Psoas muscle (tissue), 8 donors: ENCODE data around the gene GAPVD1. TPM values are rescaled to one million over a fixed set of nuclear protein-coding genes. Genes with fewer than 3 reads are reported as not detected.

Experiments used
- ATAC-seq, 4 donors: fragments of 200-7000 bp; cut with Tn5 transposase; one replicate each; pipeline ENCODE4 v1.9.1; 2020; ENCODE audit warnings: moderate library complexity in 3 of 4, mild to moderate bottlenecking in 2 of 4
- DNase-seq, 2 donors: peaks; one replicate each; pipeline ENCODE4 v3.0.0-alpha.2; 2020
- H3K27ac ChIP-seq: fragments of 200-600 bp; one replicate; pipeline ENCODE4 v1.8.0; 2022
- H3K27me3 ChIP-seq, 3 donors: fragments of 200-600 bp in 1 of 3; one replicate each; pipeline versions ENCODE4 v1.6.1 to v1.8.0; 2013 to 2022; ENCODE audit warnings: low read length in 2 of 3, mild to moderate bottlenecking in 2 of 3, moderate library complexity in 1 of 3; ENCODE audit not compliant: insufficient read depth in 3 of 3
- H3K36me3 ChIP-seq, 2 donors: fragments of 200-600 bp in 1 of 2; one replicate each; pipeline versions ENCODE4 v1.6.1 to v1.8.0; 2013 to 2022; ENCODE audit warnings: low read depth in 1 of 2, mild to moderate bottlenecking in 1 of 2, moderate library complexity in 1 of 2; ENCODE audit not compliant: insufficient read depth in 1 of 2
- H3K4me1 ChIP-seq: fragments of 200-600 bp; one replicate; pipeline ENCODE4 v1.8.0; 2022
- H3K4me3 ChIP-seq: fragments of 200-600 bp; one replicate; pipeline ENCODE4 v1.8.0; 2022; ENCODE audit warnings: mild to moderate bottlenecking
- H3K9me3 ChIP-seq: fragments of 200-600 bp; one replicate; pipeline ENCODE4 v1.8.0; 2022
- CTCF ChIP-seq: fragments of 200-600 bp; IDR thresholded peaks from one replicate; pipeline ENCODE4 v1.8.0; 2022; ENCODE audit warnings: antibody characterized with exemption
- WGBS, 3 donors: extraction: QIAGEN DNeasy Blood & Tissue Kit; methylation state at CpG; one replicate each; pipeline versions ENCODE4 v1.1.6 to v1.1.7; 2013; 5-methylcytosine and 5-hydroxymethylcytosine counted together
- intact Hi-C, 2 donors: fragments of 100-400 bp; cut with DNase I; formaldehyde crosslinking; loops; one replicate each; pipeline versions ENCODE4 v1.11.0 to v1.14.2; 2022
- polyA plus RNA-seq, 3 donors: library from polyadenylated mRNA; stranded (reverse); fragments of 200-250 nt; gene quantifications; one replicate each; pipeline ENCODE4 v1.2.3, GENCODE V29; 2013
- total RNA-seq, 4 donors: library from RNA; stranded (reverse); fragmentation: NEBNext Ultra II Directional in 2 of 4; extraction: Animal tissue kit (Norgen Biotek cat#: 25700) in 2 of 4; gene quantifications; one replicate each; pipeline versions ENCODE4 v1.2.1 to v1.2.4, GENCODE V29; 2021 to 2023
- donor health status: healthy with polysubstance abuse.
- donor health status: DM: no; HTN: no; CAD: no; lungs with moderate emphysema.
- donor health status: Bipolar disorder and iron deficiency.
- donor health status: healthy.
- donor health status: DM: yes; HTN: yes; CAD: no.
- donor health status: DM: no; HTN: no; CAD: no.
- donor health status: DM: no; HTN: no; CAD: no.
- donor health status: DM: yes; HTN: yes; CAD: no.

Gene GAPVD1
- total and polyA plus RNA-seq, 7 donors, result 9.7 to 49.3 (median 33.0) TPM

DNA sequence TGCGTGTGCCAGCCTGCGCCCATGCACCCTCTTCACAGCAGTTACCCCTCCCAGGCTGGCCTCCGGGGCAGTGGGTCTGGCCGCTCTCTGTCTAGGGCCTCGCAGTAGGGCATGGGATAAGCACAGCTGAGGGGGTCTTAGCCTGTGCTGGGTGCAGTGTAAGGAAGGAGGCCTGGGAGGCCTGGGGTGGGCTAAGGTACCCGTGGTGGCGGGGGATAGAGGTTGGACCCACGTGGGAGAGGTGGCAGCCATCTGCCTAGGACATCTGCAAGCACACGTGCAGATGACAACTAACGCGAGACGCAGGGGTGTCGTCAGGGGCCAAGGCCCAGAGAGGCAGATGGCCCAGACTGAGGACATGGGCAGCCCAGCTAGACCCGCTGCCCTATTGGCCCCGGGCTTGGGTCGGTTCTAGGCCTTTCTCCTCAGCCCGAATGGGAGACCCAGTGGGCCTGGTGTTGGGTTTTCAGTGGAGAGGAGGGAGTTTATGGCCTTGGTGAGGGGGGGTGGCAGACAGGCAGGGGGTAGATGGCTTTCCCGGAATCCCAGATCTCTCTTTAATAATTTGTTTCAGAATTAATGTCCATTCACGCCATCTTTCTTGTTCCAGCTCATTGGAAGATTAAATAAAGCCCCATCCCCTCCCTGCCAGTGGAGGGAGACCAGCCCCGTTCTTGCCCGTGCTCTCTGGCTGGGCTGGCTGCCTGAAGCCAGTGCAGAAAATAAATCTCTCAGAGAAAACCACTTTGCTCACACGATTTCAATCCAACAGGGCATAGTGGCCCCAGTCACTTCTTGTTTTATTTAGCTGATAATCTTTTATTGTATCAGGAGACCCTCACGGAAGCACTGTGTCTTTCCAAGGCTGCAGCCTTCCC lies 154.2 kb downstream of the GAPVD1 start:
- intact Hi-C loops, result no loop called here

DNA sequence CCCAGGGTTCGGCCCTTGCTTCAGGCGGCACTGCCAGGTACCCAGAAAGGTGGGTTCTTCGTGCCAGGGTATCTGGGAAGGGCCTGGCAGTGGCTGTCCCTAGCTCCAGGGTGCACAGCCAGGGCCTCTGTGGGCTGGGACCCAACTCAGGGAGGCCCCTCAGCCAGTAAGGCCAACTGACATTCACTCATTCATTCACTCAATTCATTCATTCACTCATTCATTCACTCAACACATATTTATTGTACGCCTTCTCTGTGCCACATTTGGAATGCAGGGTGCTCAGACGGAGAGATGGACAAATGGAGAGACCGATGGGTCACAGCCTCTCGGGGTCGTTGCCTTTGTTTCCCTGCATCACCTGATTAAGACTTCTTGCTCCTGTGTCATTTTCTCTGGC lies 154.9 kb downstream of the GAPVD1 start:
- Histone ChIP-seq H3K36me3 (no peaks in the 10 kb centered on the region), H3K4me3 (no peak overlapping the region), H3K9me3 (no peaks in the 10 kb centered on the region), H3K4me1 (no peaks in the 10 kb centered on the region), H3K27me3 (no peaks in the 10 kb centered on the region), H3K27ac (no peak overlapping the region)
- no peak for TF ChIP-seq CTCF
- 95 to 98% (median 95%) methylated on average over 8 of the region's 8 CpGs for WGBS, 3 donors
- DNase-seq (no peak), ATAC-seq (no peak)
- intact Hi-C loops, result no loop called here

More for the DNA sequence above, 154.2 kb downstream of the GAPVD1 start:
- H3K4me1 ChIP-seq, result no peaks in the 10 kb centered on the region
- H3K27ac ChIP-seq, result no peak overlapping the region
- no peaks in the 10 kb centered on the region for H3K36me3 ChIP-seq
- ATAC-seq (no peak), DNase-seq (peak in 1 of 2 donors; percentile 26)
- no peak overlapping the region for H3K4me3 ChIP-seq
- 84 to 86% (median 85%) methylated on average over 23 of the region's 23 CpGs for WGBS, 3 donors
- no peaks in the 10 kb centered on the region for H3K27me3 ChIP-seq
- no peak for TF ChIP-seq CTCF
- no peaks in the 10 kb centered on the region for H3K9me3 ChIP-seq

Other genes with a start within 250 kb of the GAPVD1 start
- 1 to 10 TPM; 1.8 to 5.2 (median 3.4) TPM for gene SCAI, start 118.3 kb upstream of the GAPVD1 start, total RNA-seq
- gene SCAI, start 118.3 kb upstream of the GAPVD1 start, polyA plus RNA-seq, result 1 to 10 TPM in 1 of 3 donors, under 1 TPM in 2; 0.39 to 1.5 (median 0.80) TPM
- 10 to 100 TPM; 51.4 to 91.6 (median 66.6) TPM for gene PPP6C, start 72.0 kb upstream of the GAPVD1 start, total RNA-seq
- gene PPP6C, start 72.0 kb upstream of the GAPVD1 start, polyA plus RNA-seq, result 10 to 100 TPM; 29.9 to 66.8 (median 47.3) TPM
- 10 to 100 TPM in 2 of 4 donors, 1 to 10 TPM in 2; 8.8 to 12.5 (median 9.7) TPM for gene RABEPK, start 61.3 kb upstream of the GAPVD1 start, total RNA-seq
- 10 to 100 TPM; 15.4 to 34.5 (median 19.9) TPM for gene RABEPK, start 61.3 kb upstream of the GAPVD1 start, polyA plus RNA-seq
- gene HSPA5, start 20.5 kb upstream of the GAPVD1 start, total RNA-seq, result 100 to 1,000 TPM in 1 of 4 donors, 10 to 100 TPM in 3; 53.2 to 160 (median 84.6) TPM
- gene HSPA5, start 20.5 kb upstream of the GAPVD1 start, polyA plus RNA-seq, result 100 to 1,000 TPM in 1 of 3 donors, 10 to 100 TPM in 2; 76.7 to 179 (median 94.3) TPM